Left renal cortex interstitium (tissue), 4 donors: ENCODE measurements around the gene PPM1H. TPM values are rescaled to one million over a fixed set of nuclear protein-coding genes. Genes with fewer than 3 reads are reported as not detected.
A peak's percentile ranks its signal among the peaks of the same experiment; 100 is the strongest.
"Not testable (repeated sequence)": the region's sequence is repeated elsewhere in the genome, so short reads cannot be mapped to it uniquely, and the experiment has no call there.

ENCODE experiments used
- DNase-seq, 4 donors: peaks; one replicate each; pipeline ENCODE4 v3.0.0-alpha.2; 2013; ENCODE audit warnings: low read depth in 4 of 4, low spot score in 2 of 4, missing footprints in 1 of 4
- polyA plus RNA-seq, 4 donors: library from polyadenylated mRNA; unstranded; fragments of 120-200 nt; gene quantifications; one replicate each; pipeline ENCODE4 v1.2.1, GENCODE V29; 2013; ENCODE audit not compliant: insufficient read length in 4 of 4

PPM1H gene, protein sequence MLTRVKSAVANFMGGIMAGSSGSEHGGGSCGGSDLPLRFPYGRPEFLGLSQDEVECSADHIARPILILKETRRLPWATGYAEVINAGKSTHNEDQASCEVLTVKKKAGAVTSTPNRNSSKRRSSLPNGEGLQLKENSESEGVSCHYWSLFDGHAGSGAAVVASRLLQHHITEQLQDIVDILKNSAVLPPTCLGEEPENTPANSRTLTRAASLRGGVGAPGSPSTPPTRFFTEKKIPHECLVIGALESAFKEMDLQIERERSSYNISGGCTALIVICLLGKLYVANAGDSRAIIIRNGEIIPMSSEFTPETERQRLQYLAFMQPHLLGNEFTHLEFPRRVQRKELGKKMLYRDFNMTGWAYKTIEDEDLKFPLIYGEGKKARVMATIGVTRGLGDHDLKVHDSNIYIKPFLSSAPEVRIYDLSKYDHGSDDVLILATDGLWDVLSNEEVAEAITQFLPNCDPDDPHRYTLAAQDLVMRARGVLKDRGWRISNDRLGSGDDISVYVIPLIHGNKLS
- 10 to 100 TPM; 26.2 to 27.8 (median 27.0) TPM for polyA plus RNA-seq

DNA sequence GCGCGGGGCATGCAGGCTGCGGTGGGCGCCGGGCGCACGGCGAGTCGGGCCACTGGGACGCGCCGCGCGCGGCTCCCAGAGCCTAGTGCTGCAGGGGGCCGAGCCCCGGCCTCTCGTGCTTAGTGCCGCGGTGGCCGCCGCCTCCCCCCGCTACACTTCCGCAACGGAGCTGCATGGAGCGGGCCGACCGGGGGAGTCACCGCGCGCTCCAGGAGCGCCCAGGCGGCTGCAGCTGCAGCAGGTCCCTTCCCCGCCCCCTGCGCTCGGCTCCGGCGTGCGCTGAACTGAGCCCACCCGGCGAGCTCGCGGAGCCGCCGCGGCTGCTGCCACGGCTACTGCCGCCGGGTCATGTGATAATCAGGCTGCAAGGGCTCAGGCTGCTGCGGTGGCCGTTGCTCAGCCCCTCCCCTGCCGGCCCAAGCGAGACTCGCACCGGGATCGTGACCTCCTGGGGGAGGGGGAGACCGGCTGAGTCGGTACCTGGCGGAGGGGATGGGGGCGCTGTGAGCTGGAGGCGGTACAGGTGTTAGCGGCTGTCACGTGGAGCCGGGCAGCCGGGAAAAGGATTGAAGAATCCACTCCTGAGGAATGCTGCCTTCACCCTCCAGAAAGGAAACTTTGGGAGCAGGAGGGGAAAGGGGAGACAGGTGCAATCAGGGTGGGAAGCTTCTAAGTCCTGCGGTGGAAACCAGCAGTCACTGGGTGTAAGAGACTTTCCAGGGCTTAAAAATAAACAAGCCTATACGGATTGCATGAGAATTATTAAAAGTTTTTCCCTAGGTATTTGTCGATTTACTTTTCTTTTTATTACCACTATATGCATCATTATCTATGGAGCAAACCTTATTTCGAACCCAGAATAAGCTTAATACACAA lies at the start of gene PPM1H:
TSS of gene PPM1H (minus strand) at position 352 of the 876 bp plus-strand sequence. CDS start 414 bp downstream, outside the sequence.
- peak; percentile 41 to 80 (median 71) for DNase-seq

DNA sequence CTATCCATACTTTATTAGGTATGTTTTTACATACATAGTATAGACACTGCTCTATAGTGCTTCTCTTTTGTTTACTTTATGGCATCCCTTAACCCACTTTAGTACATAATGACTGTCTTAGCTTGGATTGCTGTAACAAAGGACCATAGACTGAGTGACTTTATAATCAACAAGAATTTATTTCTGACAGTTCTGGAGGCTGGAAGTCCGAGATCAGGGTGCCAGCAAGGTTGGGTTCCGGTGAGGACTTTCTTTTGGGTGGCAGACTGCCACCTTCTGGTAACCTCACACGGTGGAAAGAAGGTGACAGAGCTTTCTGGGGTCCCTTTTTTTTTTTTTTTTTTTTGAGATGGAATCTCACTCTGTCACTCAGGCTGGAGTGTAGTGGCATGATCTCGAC lies 48.6 kb upstream of the PPM1H start:
- no peak for DNase-seq

DNA sequence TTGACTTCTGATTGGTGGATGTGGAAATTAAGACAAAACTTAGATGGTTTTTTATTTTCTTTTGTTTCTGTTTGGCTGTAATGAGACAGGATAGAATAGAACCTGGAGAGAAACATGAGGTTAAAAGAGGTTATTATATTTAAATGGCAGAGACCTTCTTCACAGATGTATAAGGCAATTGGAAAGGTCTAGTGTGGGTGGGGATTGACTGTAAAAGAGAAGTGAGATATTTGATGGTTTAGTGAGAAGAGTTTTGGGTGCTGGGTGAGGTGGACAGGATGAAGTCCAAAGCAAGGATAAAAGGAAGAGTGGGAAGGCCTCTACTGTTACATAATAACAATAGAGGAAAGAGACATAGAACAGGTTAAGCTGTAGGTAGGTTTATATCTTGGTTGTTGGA lies 43.8 kb upstream of the PPM1H start:
- DNase-seq, result no peak

DNA sequence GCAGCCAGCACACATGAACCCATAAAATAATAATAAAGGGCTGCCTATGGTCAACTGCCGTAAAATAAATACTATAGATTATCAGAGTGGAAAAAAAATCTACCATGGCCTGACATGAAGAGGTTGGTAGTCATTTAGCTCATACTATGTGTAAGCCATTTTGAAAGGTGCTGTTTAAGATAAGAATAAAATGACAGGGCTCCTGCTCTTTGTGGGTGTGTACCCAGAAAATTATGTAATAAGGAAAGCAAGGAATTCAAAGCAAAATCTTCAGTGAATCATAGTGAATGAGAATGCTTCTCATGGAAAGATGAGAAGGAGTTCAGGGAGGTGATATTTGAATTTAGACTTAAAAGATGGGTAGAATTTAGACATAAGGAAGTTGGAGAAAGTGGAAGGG lies 42.9 kb upstream of the PPM1H start:
- DNase-seq, result no peak

DNA sequence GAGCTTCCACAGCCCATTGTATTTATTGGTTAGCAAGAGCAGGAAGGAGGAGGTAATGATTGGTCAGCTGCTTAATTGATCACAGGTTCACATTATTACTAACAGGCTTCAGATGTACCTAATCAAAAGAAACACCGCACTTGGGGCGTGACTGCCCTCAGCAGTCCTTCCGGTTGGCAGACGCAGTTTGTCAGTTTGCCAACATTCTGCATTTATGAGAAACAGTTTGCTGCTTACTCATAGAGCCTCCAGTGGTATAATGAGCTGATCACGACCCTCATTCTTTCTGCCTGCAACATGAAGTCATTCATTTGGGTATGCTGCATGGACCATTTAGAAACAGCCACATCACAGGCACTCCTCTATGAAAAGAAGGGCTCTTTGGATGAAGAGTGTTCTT lies 42.5 kb upstream of the PPM1H start:
- DNase-seq, result no peak

DNA sequence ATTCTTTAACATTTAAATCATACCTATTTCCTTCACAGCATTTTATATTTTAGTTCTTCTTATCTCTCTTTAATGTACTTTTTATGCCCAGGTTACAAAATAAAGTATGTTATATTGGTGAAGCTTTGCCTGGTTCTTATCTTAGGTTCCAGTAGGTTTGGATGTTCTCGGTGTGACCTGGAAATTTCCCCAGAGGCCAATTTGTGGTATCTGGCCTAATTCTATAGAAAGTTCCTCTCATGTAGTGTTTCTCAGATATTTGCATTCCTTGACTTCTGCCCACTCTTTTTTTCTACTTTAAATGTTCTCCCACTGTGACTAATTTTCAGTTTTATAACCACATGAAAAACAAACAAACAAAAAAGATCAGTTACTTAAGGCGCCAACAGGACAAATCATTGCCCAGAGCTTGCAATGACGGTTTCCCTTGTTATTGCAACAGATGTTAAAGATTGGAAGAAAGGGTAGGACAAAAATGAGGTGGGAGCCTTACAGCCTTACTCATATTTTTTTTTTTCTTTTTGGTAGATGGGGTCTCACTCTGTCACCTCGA lies 41.2 kb upstream of the PPM1H start:
- no peak for DNase-seq

DNA sequence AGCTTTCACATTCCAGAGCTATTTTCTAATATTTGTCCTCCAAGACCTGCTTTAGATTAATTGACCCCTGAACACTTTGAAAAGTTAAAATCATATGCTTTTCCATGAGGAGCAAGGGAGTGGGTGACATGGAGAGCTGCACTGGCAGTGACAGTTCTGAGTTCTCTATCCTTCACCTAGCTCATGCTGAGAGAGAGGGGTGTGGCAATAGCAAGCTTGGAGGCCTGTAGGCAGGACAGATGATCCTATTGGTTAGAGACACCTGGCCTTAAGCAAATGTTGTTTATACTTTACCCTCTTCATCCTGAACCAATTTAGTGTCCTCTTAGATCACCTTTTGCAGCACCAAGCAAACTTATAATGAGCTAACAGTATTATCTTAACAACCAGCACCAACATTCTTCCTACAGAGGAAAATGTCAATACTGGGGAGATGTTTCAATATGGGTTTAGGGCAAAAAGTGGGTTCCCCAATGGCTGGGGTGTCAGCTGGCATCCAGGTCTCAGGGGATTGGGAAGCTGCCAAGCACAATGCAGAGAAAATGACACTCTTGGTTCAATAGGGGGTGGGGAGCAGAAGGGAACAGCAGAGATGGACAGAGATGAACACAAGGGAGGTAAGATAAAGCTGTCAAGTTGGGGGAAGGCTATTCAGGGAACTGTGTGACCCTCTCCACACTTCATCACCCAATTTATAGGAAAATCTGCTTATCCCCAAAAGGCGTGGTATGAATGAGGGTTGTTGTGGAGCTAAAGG lies 37.0 kb upstream of the PPM1H start:
- no peak for DNase-seq

DNA sequence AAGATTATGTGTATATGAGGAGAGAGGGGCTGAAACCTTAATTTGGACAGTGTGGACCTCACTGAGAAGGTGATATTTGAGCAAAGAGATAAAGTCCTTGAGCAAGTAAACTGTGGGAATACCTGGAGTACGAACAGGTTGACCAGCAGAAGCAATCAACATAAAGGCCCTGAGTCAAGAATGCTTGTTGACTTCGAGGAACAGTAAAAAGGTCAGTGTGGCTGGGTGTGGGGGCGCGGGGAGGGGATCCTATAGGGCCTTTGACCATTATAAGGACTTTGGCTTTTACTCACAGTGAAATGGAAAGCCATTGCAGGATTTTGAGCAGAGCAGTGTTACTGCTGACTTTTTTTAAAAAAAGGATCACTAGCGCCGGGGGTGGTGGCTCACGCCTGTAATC lies 34.7 kb upstream of the PPM1H start:
- DNase-seq, result no peak

DNA sequence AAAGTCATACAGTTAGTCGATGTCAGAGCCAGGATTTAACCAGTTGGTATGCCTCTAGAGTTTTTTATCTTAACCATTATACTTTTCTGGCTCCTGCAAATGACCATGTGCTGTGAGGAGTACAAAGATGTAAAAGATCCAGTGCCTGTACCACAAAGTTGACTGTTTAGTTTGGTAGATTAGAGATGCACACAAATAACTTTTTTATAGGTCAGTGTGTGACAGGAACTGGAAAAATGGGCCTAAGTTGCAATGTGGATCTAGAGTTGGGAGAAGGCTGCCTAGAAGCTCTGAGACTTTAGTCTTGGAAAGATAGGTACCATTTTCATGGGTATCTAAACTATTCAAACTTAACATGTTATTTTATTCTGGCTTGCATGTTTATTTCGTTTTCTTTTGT lies 32.8 kb upstream of the PPM1H start:
- DNase-seq, result no peak

DNA sequence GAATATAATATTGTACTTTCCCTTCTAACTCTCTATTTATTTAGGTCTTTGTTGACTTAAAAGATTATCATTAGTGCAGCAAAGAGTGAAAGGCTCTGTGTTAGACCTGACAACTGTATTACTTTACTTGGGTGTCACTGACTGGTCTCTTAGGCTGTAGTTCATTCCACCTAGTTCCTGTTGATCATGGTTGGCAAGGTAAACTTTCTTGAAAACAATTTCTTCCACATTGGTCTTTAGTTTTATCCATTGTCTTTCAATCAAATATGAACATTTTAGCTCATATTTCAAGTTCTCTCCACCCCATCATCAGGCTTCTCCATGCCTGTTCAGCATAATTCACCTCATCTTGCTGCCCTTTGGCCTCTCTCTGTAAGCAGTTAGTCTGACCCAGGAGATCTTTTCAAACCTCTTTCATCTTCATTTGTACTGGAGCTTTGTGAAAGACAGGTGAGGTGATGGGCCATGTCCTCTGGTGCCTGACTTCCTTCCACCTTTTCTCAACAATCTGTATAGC lies 32.1 kb upstream of the PPM1H start:
- no peak for DNase-seq

DNA sequence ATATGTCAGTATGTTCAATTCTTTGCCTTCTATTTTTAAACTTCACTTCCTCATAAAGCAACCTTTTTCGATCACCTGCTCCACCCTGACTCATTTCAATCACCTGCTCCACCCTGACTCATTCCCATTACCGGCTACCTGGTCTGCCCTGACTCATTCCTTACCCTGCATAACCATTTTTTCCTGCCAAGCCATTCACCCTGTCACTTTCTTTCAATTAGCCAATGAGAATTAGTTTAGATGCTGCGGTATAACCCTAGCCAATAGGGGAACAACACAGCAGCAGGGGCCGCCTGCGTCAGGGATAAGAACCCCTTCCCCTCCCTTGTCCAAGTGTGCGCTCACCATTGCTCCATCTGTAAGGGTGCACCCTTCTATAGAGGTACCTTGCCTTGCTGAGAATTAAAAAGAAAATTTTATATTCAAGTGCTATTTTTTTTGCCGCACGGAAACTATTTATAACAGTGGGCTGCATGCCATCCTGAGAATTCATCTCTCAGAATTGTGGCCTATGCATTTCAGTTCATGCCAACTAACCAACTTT lies 31.6 kb upstream of the PPM1H start:
- DNase-seq, result not testable (repeated sequence)

DNA sequence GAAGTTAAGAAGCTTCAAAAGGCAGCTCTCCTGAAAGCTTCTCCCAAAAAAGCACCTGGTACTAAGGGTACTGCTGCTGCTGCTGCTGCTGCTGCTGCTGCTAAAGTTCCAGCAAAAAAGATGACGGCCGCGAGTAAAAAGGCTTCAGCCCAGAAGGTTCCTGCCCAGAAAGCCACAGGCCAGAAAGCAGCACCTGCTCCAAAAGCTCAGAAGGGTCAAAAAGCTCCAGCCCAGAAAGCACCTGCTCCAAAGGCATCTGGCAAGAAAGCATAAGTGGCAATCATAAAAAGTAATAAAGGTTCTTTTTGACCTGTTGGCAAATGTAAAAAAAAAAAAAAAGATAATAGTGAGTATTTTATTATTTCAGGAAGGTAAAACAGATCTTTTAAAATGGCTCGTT lies 30.8 kb upstream of the PPM1H start:
- DNase-seq, result not testable (repeated sequence)

DNA sequence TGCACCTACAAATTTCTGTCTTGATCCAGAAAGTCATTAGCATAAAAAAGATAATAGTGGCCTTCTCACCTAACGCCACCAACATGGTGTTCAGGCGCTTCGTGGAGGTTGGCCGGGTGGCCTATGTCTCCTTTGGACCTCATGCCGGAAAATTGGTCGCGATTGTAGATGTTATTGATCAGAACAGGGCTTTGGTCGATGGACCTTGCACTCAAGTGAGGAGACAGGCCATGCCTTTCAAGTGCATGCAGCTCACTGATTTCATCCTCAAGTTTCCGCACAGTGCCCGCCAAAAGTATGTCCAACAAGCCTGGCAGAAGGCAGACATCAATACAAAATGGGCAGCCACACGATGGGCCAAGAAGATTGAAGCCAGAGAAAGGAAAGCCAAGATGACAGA lies 30.3 kb upstream of the PPM1H start:
- DNase-seq, result not testable (repeated sequence)

DNA sequence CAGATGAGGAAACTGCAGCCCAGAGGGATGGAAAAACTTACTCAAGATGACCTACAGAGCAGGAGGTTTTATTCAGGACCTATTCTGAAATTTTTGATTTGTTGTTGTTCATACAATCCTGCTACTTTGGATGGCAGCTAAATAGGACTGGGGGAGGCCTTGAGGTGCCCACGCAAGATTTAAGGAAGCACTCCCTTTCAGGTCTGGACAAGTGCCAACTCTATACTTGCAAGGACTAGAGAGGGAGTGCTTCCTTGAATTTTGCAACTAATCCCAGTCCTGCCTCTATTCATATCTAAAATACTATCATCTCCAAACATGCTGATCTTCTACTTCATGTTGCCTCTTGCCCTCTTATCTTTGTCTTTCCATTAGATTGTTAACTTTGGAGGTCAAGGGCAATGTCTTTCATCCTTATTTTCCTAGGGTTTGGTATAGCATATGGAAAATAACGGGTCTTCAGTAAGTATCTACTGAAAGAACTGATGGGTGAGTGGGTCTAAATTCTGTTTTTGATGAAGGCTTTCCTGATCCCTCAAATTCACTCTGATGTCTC lies 28.6 kb upstream of the PPM1H start:
- DNase-seq, result no peak

DNA sequence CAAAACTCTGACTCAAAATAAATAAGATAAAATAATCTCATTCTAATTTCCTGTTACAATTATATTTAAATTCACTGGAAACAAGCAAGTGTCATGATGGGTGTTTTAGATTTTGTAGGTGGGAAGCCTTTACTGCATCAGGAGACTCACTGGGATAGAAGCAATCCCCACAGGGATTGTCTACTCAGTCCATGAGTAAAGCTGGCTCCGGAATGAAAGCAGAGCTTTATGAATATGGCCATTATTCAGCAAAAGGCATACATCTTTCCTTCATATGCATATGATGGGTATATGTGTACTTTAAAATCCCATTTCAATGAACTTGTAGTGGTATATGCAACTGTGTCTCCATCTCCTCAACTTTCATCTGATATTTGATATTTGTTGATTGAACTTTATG lies 25.4 kb upstream of the PPM1H start:
- no peak for DNase-seq

DNA sequence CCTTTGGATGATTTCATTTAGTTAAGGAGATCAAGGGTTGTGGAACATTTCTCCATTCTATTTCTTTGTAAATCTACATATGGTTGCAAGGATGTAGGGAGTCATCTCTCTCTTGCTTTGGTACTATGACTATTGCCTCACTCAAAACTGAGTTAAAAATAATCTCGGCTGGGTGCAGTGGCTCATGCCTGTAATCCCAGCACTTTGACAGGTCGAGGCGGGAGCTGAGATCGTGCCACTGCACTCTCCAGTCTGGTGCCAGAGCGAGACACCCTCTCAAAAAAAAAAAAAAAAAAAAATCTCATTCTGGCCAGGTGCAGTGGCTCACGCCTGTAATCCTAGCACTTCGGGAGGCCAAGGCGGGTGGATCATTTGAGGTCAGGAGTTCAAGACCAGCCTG lies 24.8 kb upstream of the PPM1H start:
- no peak for DNase-seq

DNA sequence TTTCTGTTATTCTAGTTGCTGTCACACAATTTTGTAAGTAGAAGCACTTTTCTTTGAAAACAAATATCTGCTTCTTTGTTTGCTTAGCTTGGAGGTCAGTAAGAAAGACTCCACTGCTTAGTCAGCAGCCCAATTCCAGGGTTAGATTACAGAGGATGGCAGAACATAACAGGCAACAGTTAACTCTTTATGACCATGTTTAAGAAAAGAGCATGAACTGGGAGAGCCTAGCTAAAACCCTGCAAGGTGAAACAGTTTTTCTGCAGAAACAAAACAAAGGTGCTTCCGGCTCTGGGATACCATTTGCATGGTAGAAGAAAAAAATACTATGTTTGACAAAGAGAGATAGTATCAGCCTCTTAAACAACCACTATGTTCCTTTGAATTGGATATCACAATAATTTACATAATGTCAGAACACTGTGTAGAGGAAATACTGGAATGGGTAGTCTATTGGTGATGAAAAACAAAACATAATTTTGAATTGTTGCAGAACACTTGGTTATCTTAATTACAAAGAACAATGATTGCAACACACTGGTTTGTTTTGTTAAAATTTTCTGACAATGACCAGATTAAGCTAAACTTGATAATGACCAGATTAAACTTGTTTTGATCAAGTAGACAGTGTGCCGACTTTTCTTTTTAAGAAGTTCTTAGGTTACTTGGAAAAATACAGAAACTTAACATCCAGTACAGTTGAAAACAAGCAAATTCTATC lies 22.4 kb upstream of the PPM1H start:
- no peak for DNase-seq

DNA sequence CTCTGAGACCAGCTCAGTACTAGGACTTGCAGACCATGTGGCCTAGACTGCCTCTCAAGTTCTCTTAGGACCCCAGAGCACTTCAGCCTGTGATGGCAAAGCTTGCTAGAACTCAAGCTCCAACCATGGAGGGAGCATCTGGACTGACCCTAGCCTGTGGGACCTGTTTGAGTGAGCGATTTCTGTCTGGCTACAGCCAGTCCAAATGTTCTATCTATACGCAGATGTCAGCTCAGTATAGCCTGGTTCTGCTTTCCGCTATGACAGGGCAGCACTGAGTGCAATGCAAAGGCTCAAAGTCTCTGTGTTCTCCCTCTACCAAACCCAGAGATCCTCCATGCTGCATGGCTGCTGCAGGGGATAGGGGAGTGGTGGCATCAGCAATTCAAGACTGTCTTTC lies 20.7 kb upstream of the PPM1H start:
- DNase-seq, result no peak

DNA sequence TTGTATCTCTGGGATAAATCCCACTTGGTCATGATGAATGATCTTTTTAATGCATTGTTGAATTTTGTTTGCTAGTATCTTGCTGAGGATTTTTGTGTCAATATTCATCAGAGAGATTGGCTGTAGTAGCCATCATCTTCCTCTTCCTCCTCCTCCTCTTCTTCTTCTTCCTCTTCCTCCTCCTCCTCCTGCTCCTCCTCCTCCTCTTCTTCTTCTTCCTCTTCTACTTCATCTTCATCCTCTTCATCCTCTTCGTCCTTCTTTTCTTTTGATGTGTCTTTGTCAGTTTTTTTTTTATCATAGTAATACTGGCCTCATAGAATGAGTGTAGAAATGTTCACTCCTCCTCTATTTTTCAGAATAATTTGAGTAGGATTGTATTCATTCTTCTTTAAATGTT lies 15.4 kb upstream of the PPM1H start:
- DNase-seq, result no peak
